Endothelial cell of umbilical vein (primary cell): ENCODE data around the gene KRT82. TPM values are rescaled to one million over a fixed set of nuclear protein-coding genes. Genes with fewer than 3 reads are reported as not detected.
"Not testable (repeated sequence)": the region's sequence is repeated elsewhere in the genome, so short reads cannot be mapped to it uniquely, and the experiment has no call there.

Source experiments
- BruUV-seq: library from RNA; stranded (reverse); fragments of 400-500 nt; replicated peaks from 2 replicates; lab custom pipeline; 2021; lab: Mats Ljungman, UMichigan
- CTCF ChIA-PET: fragments of 300-600, 350-600 bp; sonication (Branson Sonifier 250); formaldehyde crosslinking; loops from one replicate; lab custom pipeline; 2021; ENCODE audit warnings: antibody characterized with exemption, inconsistent platforms; lab: Charles Lee
- POLR2A ChIA-PET: fragments of 300-600, 350-600 bp; sonication (Branson Sonifier 250); formaldehyde crosslinking; loops from one replicate; lab custom pipeline; 2021; ENCODE audit warnings: antibody characterized with exemption, inconsistent platforms; lab: Charles Lee
- DNase-seq: peaks from one replicate; pipeline ENCODE4 v3.0.0-alpha.2; 2011; ENCODE audit warnings: low read depth, low spot score
- FAIRE-seq: peaks from 2 replicates; lab custom pipeline; 2011; peaks lifted over from hg19 to GRCh38; lab: Jason Lieb, UNC
- H2AFZ ChIP-seq: 2 replicates; pipeline ENCODE4 v1.6.0; 2012; ENCODE audit warnings: low read depth, low read length, control low read depth, inconsistent platforms
- H3K27ac ChIP-seq: 2 replicates; pipeline ENCODE4 v1.5.1; 2011; ENCODE audit warnings: low read depth, mild to moderate bottlenecking, control low read depth, low read length, moderate library complexity; ENCODE audit not compliant: insufficient read depth
- H3K27me3 ChIP-seq, 2 experiments: 2 replicates each; pipeline versions ENCODE4 v1.6.0 to v1.6.1; 2011; ENCODE audit warnings: low read length in 2 of 2, mixed read lengths in 1 of 2; ENCODE audit not compliant: control insufficient read depth in 2 of 2, insufficient read depth in 2 of 2
- H3K36me3 ChIP-seq, 2 experiments: 2 replicates in 1 of 2; 3 replicates in 1 of 2; pipeline ENCODE4 v1.5.1; 2011; ENCODE audit warnings: low read length in 2 of 2, mild to moderate bottlenecking in 1 of 2, moderate library complexity in 1 of 2; ENCODE audit not compliant: control insufficient read depth in 2 of 2, insufficient read depth in 2 of 2; ENCODE audit errors: extremely low read depth in 1 of 2
- H3K4me1 ChIP-seq: 3 replicates; pipeline ENCODE4 v1.5.1; 2011; ENCODE audit warnings: mild to moderate bottlenecking, low read length; ENCODE audit not compliant: control insufficient read depth, insufficient read depth; ENCODE audit errors: extremely low read depth
- H3K4me2 ChIP-seq: 2 replicates; pipeline ENCODE4 v1.6.1; 2011; ENCODE audit warnings: low read length, control low read depth, mixed read lengths; ENCODE audit not compliant: insufficient read depth
- H3K4me3 ChIP-seq, 3 experiments: fragments of 200-600 bp in 1 of 3; sonication (generic), shearing (Covaris generic) in 1 of 3; replicated peaks in 1 of 3; 2 replicates each; pipeline ENCODE4 v1.5.1; 2011 to 2016; ENCODE audit warnings: control low read depth in 3 of 3, low read length in 3 of 3, mild to moderate bottlenecking in 2 of 3, inconsistent platforms in 1 of 3, low read depth in 1 of 3, moderate library complexity in 1 of 3; ENCODE audit not compliant: insufficient read depth in 1 of 3
- H3K79me2 ChIP-seq: 2 replicates; pipeline ENCODE4 v1.6.0; 2012; ENCODE audit warnings: low read length, inconsistent platforms; ENCODE audit not compliant: control insufficient read depth, insufficient read depth
- H3K9ac ChIP-seq: replicated peaks from 2 replicates; pipeline ENCODE3; 2011; ENCODE audit warnings: low read length, control low read depth; ENCODE audit not compliant: insufficient read depth; ENCODE audit errors: extremely low read depth
- H3K9me1 ChIP-seq: replicated peaks from 3 replicates; pipeline ENCODE4 v1.6.0; 2011; ENCODE audit warnings: mild to moderate bottlenecking, low read length; ENCODE audit not compliant: control insufficient read depth, insufficient read depth; ENCODE audit errors: extremely low read depth
- H3K9me3 ChIP-seq: replicated peaks from 2 replicates; pipeline ENCODE4 v1.5.1; 2012; ENCODE audit warnings: low read length, inconsistent platforms; ENCODE audit not compliant: control insufficient read depth, insufficient read depth
- H4K20me1 ChIP-seq: replicated peaks from 2 replicates; pipeline ENCODE3; 2011; ENCODE audit warnings: mild to moderate bottlenecking, low read length; ENCODE audit not compliant: control insufficient read depth, insufficient read depth; ENCODE audit errors: extremely low read depth
- EZH2 ChIP-seq: IDR thresholded peaks from 2 replicates; pipeline ENCODE4 v1.6.1; 2012; ENCODE audit warnings: borderline replicate concordance, low read depth, mild to moderate bottlenecking, moderate library complexity, low read length, inconsistent platforms; ENCODE audit not compliant: severe bottlenecking
- GATA2 ChIP-seq: IDR thresholded peaks from 2 replicates; pipeline ENCODE4 v1.7.0; 2011; ENCODE audit warnings: low read depth, mild to moderate bottlenecking, moderate library complexity, mixed read lengths, low read length; ENCODE audit not compliant: insufficient read length, insufficient read depth
- MAX ChIP-seq: IDR thresholded peaks from 2 replicates; pipeline ENCODE4 v1.6.1; 2011; ENCODE audit not compliant: insufficient read depth, insufficient read length
- POLR2A ChIP-seq: IDR thresholded peaks from 2 replicates; pipeline ENCODE4 v1.6.1; 2012; ENCODE audit warnings: low read depth, mild to moderate bottlenecking, control low read depth, low read length
- dilution Hi-C: fragments of 300-500 bp; cut with MboI; formaldehyde crosslinking; loops from one replicate; pipeline ENCODE4 v1.15.0; 2019; ENCODE audit warnings: low sequenced_read_pairs; ENCODE audit not compliant: extremely low pct_ligation_motif_present
- intact Hi-C: fragments of 100-400 bp; cut with micrococcal nuclease; formaldehyde crosslinking; loops from one replicate; pipeline ENCODE4 v1.10.0; 2022
- polyA plus RNA-seq, 4 experiments: library from polyadenylated mRNA; depleted of rRNA in 3 of 4; stranded (reverse) in 3 of 4; unstranded in 1 of 4; fragments of >200 nt; gene quantifications; 2 replicates each; pipeline versions ENCODE4 v1.2.1 to v1.2.3, GENCODE V29; 2011 to 2012; ENCODE audit warnings: missing spikeins in 1 of 4
- total RNA-seq: library from RNA; stranded (reverse); gene quantifications from 2 replicates; pipeline ENCODE4 v1.2.3, GENCODE V29; 2021

The KRT82 gene
- total and polyA plus RNA-seq, 2 donors (not counting 3 experiments of a cell fraction or from before 2014, with no cell fraction given): not detected

GRCh38 chr12:52448228-52448627 is 42.1 kb upstream of the KRT82 start:
- dilution Hi-C loops (no loop called here), intact Hi-C loops (no loop called here)
- ChIA-PET POLR2A (no interaction called here), CTCF (no interaction called here)
- TF ChIP-seq MAX (no peak), GATA2 (no peak), POLR2A (no peak), EZH2 (no peak)
- no peak overlapping the region for H2AFZ ChIP-seq
- no peak overlapping the region for H3K4me3 ChIP-seq
- BruUV-seq: no TSS peak
- no peaks in the 10 kb centered on the region for H4K20me1 ChIP-seq
- H3K79me2 ChIP-seq: no peaks in the 10 kb centered on the region
- peaks cover 2 to 7% of the 10 kb centered on the region in 2 experiments for H3K27me3 ChIP-seq
- no peak overlapping the region for H3K9ac ChIP-seq
- DNase-seq (no peak), FAIRE-seq (no peak)
- no peak overlapping the region for H3K27ac ChIP-seq
- H3K36me3 ChIP-seq: no peaks in the 10 kb centered on the region
- H3K9me1 ChIP-seq: no peaks in the 10 kb centered on the region
- no peaks in the 10 kb centered on the region for H3K9me3 ChIP-seq
- H3K4me1 ChIP-seq: no peaks in the 10 kb centered on the region
- no peak overlapping the region for H3K4me2 ChIP-seq

- H3K36me3 ChIP-seq, BruUV-seq, dilution Hi-C loops, H3K4me1 ChIP-seq, H3K27me3 ChIP-seq, H3K4me3 ChIP-seq, H2AFZ ChIP-seq, POLR2A ChIA-PET, DNase-seq, H3K27ac ChIP-seq, H3K79me2 ChIP-seq, H3K9me1 ChIP-seq, H3K4me2 ChIP-seq, H3K9ac ChIP-seq, H4K20me1 ChIP-seq, CTCF ChIA-PET, FAIRE-seq, intact Hi-C loops, H3K9me3 ChIP-seq: not testable (repeated sequence)
Observed at GRCh38 chr12:52447196-52447595, 41.1 kb upstream of the KRT82 start.
